HG02571 (cell line): Measurements from ENCODE around the gene ZMYM3.

Experiments used
- ATAC-seq: cut with Tn5 transposase; IDR thresholded peaks from one replicate; pipeline ENCODE4 v1.9.1; 2021; ENCODE audit warnings: mild to moderate bottlenecking, moderate library complexity; ENCODE audit not compliant: unreplicated experiment

Gene ZMYM3

GRCh38 chrX:71253253-71254091, 468 bp downstream of the ZMYM3 start:
- ATAC-seq, result no peak

DNA sequence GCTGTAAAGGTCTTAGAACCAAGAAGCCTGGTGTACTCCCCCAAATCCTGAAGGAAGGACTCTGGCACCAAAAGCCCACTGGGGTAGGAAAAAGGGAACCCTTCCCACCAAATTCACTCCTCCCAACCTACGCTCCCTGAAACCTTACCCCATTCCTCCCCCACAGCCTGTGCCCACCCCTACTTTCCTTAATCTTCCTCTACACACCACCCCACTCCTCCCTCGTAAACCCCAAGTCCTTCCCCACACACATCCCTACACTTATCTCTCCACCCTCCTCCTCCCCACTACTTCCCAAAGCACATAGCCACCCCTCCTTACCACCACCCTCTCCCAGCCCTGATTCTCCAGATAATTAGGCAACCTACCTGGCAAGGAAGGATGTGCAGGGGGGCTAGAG, 1.7 kb downstream of the ZMYM3 start:
- no peak for ATAC-seq

DNA sequence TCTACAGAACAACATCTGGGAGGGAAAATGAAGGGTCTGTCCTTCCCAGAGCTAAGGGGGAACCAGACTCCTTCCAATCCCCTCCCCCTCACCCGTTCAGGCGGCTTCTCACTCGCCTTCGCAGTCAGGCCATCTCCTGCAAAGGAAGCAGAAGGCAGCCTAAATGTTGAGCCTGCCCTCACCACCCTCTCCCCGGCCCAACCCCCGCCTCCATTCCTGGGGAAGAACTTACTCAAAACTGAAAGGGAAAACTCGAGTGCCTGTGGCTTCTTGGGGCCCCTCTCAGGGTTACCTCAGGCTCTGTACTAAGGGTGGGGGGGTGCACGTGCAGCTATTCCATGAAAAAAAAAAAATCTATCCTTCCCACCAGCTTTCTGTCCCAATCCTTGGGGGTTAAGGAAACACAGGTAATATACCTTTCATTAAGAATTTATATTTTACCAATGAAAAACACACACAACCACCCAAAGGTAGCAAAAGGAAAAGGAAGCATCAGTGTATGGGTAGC, 2.4 kb downstream of the ZMYM3 start:
- no peak for ATAC-seq

GRCh38 chrX:71250841-71251240, 3.1 kb downstream of the ZMYM3 start:
- no peak for ATAC-seq

GRCh38 chrX:71245159-71245558, 8.8 kb downstream of the ZMYM3 start:
- no peak for ATAC-seq

- no peak for ATAC-seq
Measured at GRCh38 chrX:71244359-71245128, 9.4 kb downstream of the ZMYM3 start.

GRCh38 chrX:71241301-71241700, 12.6 kb downstream of the ZMYM3 start:
- no peak for ATAC-seq

DNA sequence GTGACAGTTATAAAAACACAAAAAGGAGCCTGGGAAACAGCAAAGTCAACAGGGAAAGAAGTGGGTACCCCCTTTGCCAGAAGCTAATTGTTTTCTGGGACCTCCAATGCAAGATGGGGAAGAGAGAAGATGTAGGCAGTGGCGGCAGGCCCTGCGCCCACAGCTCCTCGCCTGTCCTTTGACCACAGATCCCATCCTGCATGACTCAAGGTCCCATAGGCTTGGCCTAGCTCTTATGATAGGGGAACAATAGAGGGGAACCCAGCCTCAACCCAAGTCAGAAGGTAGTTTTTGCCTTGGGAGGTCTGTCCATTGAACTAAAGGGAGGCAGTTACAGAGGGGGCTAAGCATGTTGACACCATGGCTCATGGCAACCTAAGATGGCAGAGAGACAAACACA, 14.2 kb downstream of the ZMYM3 start:
- ATAC-seq, result no peak

- no peak for ATAC-seq
Measured at GRCh38 chrX:71236836-71237235, 17.1 kb downstream of the ZMYM3 start.

- ATAC-seq, result no peak
Measured at GRCh38 chrX:71235482-71235881, 18.5 kb downstream of the ZMYM3 start.

DNA sequence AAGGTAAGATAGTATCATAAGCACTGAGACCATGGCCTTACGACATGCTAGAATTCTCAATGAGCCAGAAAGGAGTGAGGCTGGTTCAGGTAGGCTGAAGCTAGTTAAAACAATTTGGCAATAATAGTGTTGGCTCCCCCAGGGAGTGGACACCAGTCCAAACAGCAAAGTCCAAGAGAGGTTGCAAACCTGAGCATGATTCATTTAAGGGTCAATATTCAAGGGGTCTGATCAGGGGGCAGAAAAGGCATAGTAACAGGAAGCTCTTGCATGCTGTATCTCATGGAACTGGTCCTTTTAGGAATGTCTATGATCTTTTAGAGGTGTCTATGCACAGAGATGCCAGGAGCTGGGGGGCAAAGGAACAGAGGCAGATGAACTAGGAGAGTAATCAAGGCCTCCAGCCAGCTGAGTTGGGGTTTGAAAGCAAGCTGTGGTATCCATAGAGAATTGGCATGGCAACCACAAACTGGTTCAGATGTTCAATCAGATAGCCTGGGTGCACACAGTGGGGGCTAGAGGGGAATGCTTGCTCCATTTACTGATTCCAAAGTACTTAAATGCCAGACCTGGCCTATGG, 25.8 kb downstream of the ZMYM3 start:
- ATAC-seq, result no peak

GRCh38 chrX:71227370-71228062, 26.4 kb downstream of the ZMYM3 start:
- no peak for ATAC-seq

- no peak for ATAC-seq
Measured at GRCh38 chrX:71225676-71226075, 28.3 kb downstream of the ZMYM3 start.

DNA sequence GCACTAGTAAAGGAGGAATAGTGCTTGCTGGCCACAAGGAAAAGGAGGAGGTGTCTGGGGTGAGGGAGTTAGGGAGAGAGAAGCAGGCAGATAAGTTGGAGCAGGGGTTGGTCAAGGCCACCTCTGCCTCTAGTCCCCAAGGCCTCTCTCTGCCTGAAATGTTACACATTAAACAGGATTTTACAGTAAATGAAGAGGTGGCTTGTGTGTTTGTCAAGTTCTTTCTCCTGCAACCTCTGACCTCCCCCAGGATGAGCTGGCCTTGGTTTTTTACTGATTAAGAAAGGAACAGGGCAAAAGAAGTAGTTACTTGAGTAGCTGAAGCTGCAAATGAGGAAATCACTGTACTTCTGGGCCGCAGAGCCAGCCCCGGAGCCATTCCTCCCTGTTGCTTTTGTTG, 28.9 kb downstream of the ZMYM3 start:
- ATAC-seq, result no peak

- ATAC-seq, result no peak
Measured at GRCh38 chrX:71224098-71224708, 29.7 kb downstream of the ZMYM3 start.

DNA sequence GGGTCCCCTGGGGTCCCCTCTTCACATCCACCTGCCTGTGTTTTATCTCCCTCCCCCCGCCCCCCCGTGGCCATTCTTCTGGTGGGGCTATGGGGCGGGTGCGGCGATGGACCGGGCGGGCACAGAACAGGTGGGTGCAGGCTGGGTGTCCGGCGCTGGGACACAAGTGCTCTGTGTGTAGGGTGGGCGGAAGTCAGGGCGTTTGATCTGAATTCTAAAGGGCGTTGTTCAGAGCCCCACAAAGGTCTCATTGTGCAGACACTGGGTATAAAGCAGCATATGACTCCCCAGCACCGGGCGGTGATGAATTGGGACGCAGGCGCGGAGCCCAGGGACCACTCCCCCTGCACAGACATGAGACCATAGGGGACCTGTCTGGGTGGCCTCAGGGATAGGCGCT, 31.0 kb downstream of the ZMYM3 start, which contains the start of gene GJB1:
Gene GJB1 (plus strand): TSS at position 296 of the 400 bp plus-strand sequence. CDS start 484 bp downstream, outside the sequence.
- ATAC-seq, result no peak

GRCh38 chrX:71221145-71221544, 32.8 kb downstream of the ZMYM3 start:
- ATAC-seq, result no peak

- ATAC-seq, result no peak
Measured at GRCh38 chrX:71217298-71217697, 36.6 kb downstream of the ZMYM3 start.

GRCh38 chrX:71216485-71216884, 37.5 kb downstream of the ZMYM3 start:
- ATAC-seq, result no peak

- no peak for ATAC-seq
Measured at GRCh38 chrX:71215338-71215912, 38.5 kb downstream of the ZMYM3 start.
